Natural killer cell (primary cell): ENCODE data around the gene ZFAND3. TPM values are rescaled to one million over a fixed set of nuclear protein-coding genes. Genes with fewer than 3 reads are reported as not detected.

ENCODE experiments used
- ATAC-seq, 3 donors: fragments of 150-1000 bp in 2 of 3; fragments of 200-7000 bp in 1 of 3; cut with Tn5 transposase; 1 replicate in 1 of 3; 2 replicates in 2 of 3; pipeline ENCODE4 v1.10.0; 2021; ENCODE audit warnings: mild to moderate bottlenecking in 2 of 3, moderate library complexity in 2 of 3
- DNase-seq, 2 donors: peaks; one replicate each; pipeline versions ENCODE4 v3.0.0 to v3.0.0-alpha.2; 2013 to 2021; ENCODE audit warnings: mixed read lengths in 1 of 2
- H3K27ac ChIP-seq: one replicate; pipeline ENCODE4 v1.5.1; 2013; ENCODE audit warnings: mild to moderate bottlenecking, low read length
- H3K27me3 ChIP-seq: one replicate; pipeline ENCODE4 v1.6.1; 2013; ENCODE audit warnings: low read length; ENCODE audit not compliant: control insufficient read depth, insufficient read depth
- H3K36me3 ChIP-seq: one replicate; pipeline ENCODE4 v1.6.1; 2013; ENCODE audit warnings: low read length; ENCODE audit not compliant: control insufficient read depth, insufficient read depth
- H3K4me1 ChIP-seq: one replicate; pipeline ENCODE4 v1.6.1; 2013; ENCODE audit warnings: low read length; ENCODE audit not compliant: control insufficient read depth, insufficient read depth
- H3K4me3 ChIP-seq: one replicate; pipeline ENCODE4 v1.5.1; 2013; ENCODE audit warnings: low read length
- H3K9me3 ChIP-seq: one replicate; pipeline ENCODE4 v1.6.1; 2013; ENCODE audit warnings: low read length; ENCODE audit not compliant: control insufficient read depth, insufficient read depth
- H3K27ac Mint-ChIP-seq, 2 donors: one replicate each; pipeline ENCODE4 v1.8.0; 2022; ENCODE audit warnings: mild to moderate bottlenecking in 2 of 2, mixed read lengths in 2 of 2, moderate library complexity in 1 of 2
- H3K27me3 Mint-ChIP-seq, 2 donors: one replicate each; pipeline ENCODE4 v1.8.0; 2022; ENCODE audit warnings: low read depth in 2 of 2, mixed read lengths in 2 of 2
- H3K36me3 Mint-ChIP-seq: one replicate; pipeline ENCODE4 v1.8.0; 2022; ENCODE audit warnings: mixed read lengths
- H3K4me1 Mint-ChIP-seq, 2 donors: one replicate each; pipeline ENCODE4 v1.8.0; 2022; ENCODE audit warnings: mixed read lengths in 2 of 2
- H3K4me3 Mint-ChIP-seq: one replicate; pipeline ENCODE4 v1.8.0; 2022; ENCODE audit warnings: mild to moderate bottlenecking, moderate library complexity, mixed read lengths
- H3K9me3 Mint-ChIP-seq, 2 donors: one replicate each; pipeline ENCODE4 v1.8.0; 2022; ENCODE audit warnings: mixed read lengths in 2 of 2
- CTCF ChIP-seq: fragments of 200-600 bp; IDR thresholded peaks from one replicate; pipeline ENCODE4 v1.8.0; 2022; ENCODE audit warnings: antibody characterized with exemption
- WGBS: methylation state at CpG from one replicate; pipeline ENCODE4 v1.1.7; 2013; ENCODE audit warnings: missing lambda C conversion rate; ENCODE audit not compliant: insufficient coverage; 5-methylcytosine and 5-hydroxymethylcytosine counted together
- intact Hi-C: fragments of 100-400 bp; cut with micrococcal nuclease; formaldehyde crosslinking; loops from one replicate; pipeline ENCODE4 v1.14.2; 2022
- total RNA-seq, 4 donors: library from RNA; stranded (reverse); fragments of 120-200 nt in 1 of 4; gene quantifications; one replicate each; pipeline versions ENCODE4 v1.2.3 to v1.2.4, GENCODE V29; 2013 to 2022

ZFAND3 gene
- total RNA-seq, 3 donors from 2014 or later (not counting 1 experiment from before 2014, with no cell fraction given) = 87.7 to 97.4 (median 90.1) TPM

GRCh38 chr6:38012573-38012972 is 193.0 kb downstream of the ZFAND3 start:
- peak in 2 of 3 donors; percentile 80 to 85 for ATAC-seq
- Histone ChIP-seq H3K4me1 (no peaks in the 10 kb centered on the region), H3K4me3 (no peak overlapping the region), H3K36me3 (no peaks in the 10 kb centered on the region), H3K27me3 (no peaks in the 10 kb centered on the region), H3K9me3 (no peaks in the 10 kb centered on the region), H3K27ac (no peak overlapping the region)
- peaks cover 38 to 50% of the 10 kb centered on the region in 2 donors for H3K4me1 Mint-ChIP-seq
- no peak overlapping the region for H3K27ac Mint-ChIP-seq
- peak; percentile 67 for TF ChIP-seq CTCF
- no peaks in the 10 kb centered on the region for H3K27me3 Mint-ChIP-seq
- 69% methylated on average over 5 of the region's 5 CpGs for WGBS
- no peaks in the 10 kb centered on the region for H3K36me3 Mint-ChIP-seq
- intact Hi-C loops = loop anchor here (1.0 to 2.0 kb wide), 3 partner anchors 221 to 316 kb away; partner anchors contain the start of gene MDGA1
- no peaks in the 10 kb centered on the region for H3K9me3 Mint-ChIP-seq
- DNase-seq = peak; percentile 19 to 53
- H3K4me3 Mint-ChIP-seq = no peak overlapping the region

DNA sequence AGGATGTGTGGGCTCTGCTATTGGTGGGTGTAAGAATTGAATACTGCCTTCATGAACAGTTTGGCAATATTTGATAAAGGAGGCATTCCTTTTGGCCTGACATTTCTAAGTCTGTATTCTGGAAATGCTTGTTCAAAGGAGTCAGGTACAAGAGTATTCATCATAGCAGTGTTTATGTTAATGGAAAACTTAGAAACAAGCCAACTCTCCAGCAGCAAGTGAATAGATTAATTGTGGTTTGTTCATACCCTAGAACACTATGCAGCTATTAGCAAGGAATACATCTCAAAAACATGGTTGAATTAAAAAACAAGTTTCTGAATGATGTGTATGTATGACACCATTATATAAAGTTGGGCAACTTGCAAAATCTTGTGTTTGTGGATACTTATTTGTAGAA is 195.8 kb downstream of the ZFAND3 start:
- Mint-ChIP-seq H3K4me1 (peaks cover 31 to 42% of the 10 kb centered on the region in 2 donors), H3K4me3 (no peak overlapping the region), H3K36me3 (no peaks in the 10 kb centered on the region), H3K9me3 (no peaks in the 10 kb centered on the region), H3K27me3 (no peaks in the 10 kb centered on the region), H3K27ac (no peak overlapping the region)
- Histone ChIP-seq H3K27ac (no peak overlapping the region), H3K4me3 (no peak overlapping the region), H3K27me3 (no peaks in the 10 kb centered on the region), H3K9me3 (no peaks in the 10 kb centered on the region), H3K4me1 (no peaks in the 10 kb centered on the region), H3K36me3 (no peaks in the 10 kb centered on the region)
- DNase-seq (no peak), ATAC-seq (no peak)
- no peak for TF ChIP-seq CTCF
- intact Hi-C loops = no loop called here

- peaks cover 44 to 53% of the 10 kb centered on the region in 2 donors for H3K4me1 Mint-ChIP-seq
- intact Hi-C loops = no loop called here
- Histone ChIP-seq H3K4me3 (no peak overlapping the region), H3K36me3 (no peaks in the 10 kb centered on the region), H3K4me1 (no peaks in the 10 kb centered on the region), H3K27ac (no peak overlapping the region), H3K27me3 (no peaks in the 10 kb centered on the region), H3K9me3 (no peaks in the 10 kb centered on the region)
- no peak overlapping the region for H3K4me3 Mint-ChIP-seq
- no peaks in the 10 kb centered on the region for H3K9me3 Mint-ChIP-seq
- no peaks in the 10 kb centered on the region for H3K27me3 Mint-ChIP-seq
- DNase-seq (no peak), ATAC-seq (no peak)
- no peaks in the 10 kb centered on the region for H3K36me3 Mint-ChIP-seq
- no peak for TF ChIP-seq CTCF
- WGBS = no CpG with 5 or more reads among the region's 1 CpG
- H3K27ac Mint-ChIP-seq = peak overlapping the region in 1 of 2 donors; percentile 24
Observed at GRCh38 chr6:38016824-38017223, 197.3 kb downstream of the ZFAND3 start.

GRCh38 chr6:38018755-38019165 is 199.2 kb downstream of the ZFAND3 start:
- no peak overlapping the region for H3K4me3 Mint-ChIP-seq
- ATAC-seq = no peak
- TF ChIP-seq CTCF = no peak
- no peaks in the 10 kb centered on the region for H3K36me3 Mint-ChIP-seq
- no peak overlapping the region for H3K27ac Mint-ChIP-seq
- Histone ChIP-seq H3K27me3 (no peaks in the 10 kb centered on the region), H3K9me3 (no peaks in the 10 kb centered on the region), H3K36me3 (no peaks in the 10 kb centered on the region), H3K27ac (no peak overlapping the region), H3K4me1 (no peaks in the 10 kb centered on the region), H3K4me3 (no peak overlapping the region)
- 85% methylated on average over 2 of the region's 2 CpGs for WGBS
- no peaks in the 10 kb centered on the region for H3K9me3 Mint-ChIP-seq
- no peaks in the 10 kb centered on the region for H3K27me3 Mint-ChIP-seq
- H3K4me1 Mint-ChIP-seq = peaks cover 46 to 52% of the 10 kb centered on the region in 2 donors
- intact Hi-C loops = no loop called here
- DNase-seq = no peak
